ENCODE measurements around the gene IQGAP2.

Gene IQGAP2

GRCh38 chr5:76415855-76416254 lies 12.8 kb downstream of the IQGAP2 start:
- ChIA-PET POLR2A (no interaction called here), CTCF (interaction anchor here (1.9 kb wide), 1 partner anchor 12 kb away, joined by 4 read pairs; no protein-coding TSS in a partner anchor)
- DNase-seq (ENCODE audit: extremely low spot score): no peak
- TF ChIP-seq FOXM1 (IDR thresholded peaks at IDR 0.05; ENCODE audit: borderline replicate concordance): no peak
- no peak for TF ChIP-seq SP1 (IDR thresholded peaks at IDR 0.05)
- TF ChIP-seq ZNF384 (IDR thresholded peaks at IDR 0.05): no peak
- TF ChIP-seq L3MBTL2 (conservative IDR thresholded peaks at IDR 0.05): no peak

- no peak for DNase-seq (ENCODE audit: extremely low spot score)
- ChIA-PET CTCF (no interaction called here), POLR2A (interaction anchor here (1.4 kb wide), 1 partner anchor 17 kb away, joined by 6 read pairs; the partner anchor contains the start of gene IQGAP2)
- TF ChIP-seq CTBP1 (IDR thresholded peaks at IDR 0.05; ENCODE audit: borderline replicate concordance) (no peak), ZNF384 (IDR thresholded peaks at IDR 0.05) (no peak), HDGF (IDR thresholded peaks at IDR 0.05; ENCODE audit: borderline replicate concordance) (no peak)
These were observed 16.7 kb downstream of the IQGAP2 start for GRCh38 chr5:76419597-76420298.

- CTCF ChIA-PET: interaction anchor here (0.9 kb wide), 1 partner anchor 19 kb away, joined by 4 read pairs; no protein-coding TSS in a partner anchor
- no peak for DNase-seq (ENCODE audit: extremely low spot score)
- TF ChIP-seq PKNOX1 (IDR thresholded peaks at IDR 0.05) (no peak), TARDBP (IDR thresholded peaks at IDR 0.05) (no peak), FOXK2 (IDR thresholded peaks at IDR 0.05) (no peak), SUZ12 (IDR thresholded peaks at IDR 0.05) (no peak), HDGF (IDR thresholded peaks at IDR 0.05; ENCODE audit: borderline replicate concordance) (no peak), ELF4 (IDR thresholded peaks at IDR 0.05) (no peak), ZNF384 (IDR thresholded peaks at IDR 0.05) (no peak), LEF1 (IDR thresholded peaks at IDR 0.05; ENCODE audit: borderline replicate concordance) (no peak), FOXM1 (IDR thresholded peaks at IDR 0.05; ENCODE audit: borderline replicate concordance) (no peak), L3MBTL2 (conservative IDR thresholded peaks at IDR 0.05) (no peak), FOXA1 (IDR thresholded peaks at IDR 0.05) (no peak), NFRKB (IDR thresholded peaks at IDR 0.05) (no peak), CTBP1 (IDR thresholded peaks at IDR 0.05; ENCODE audit: borderline replicate concordance) (no peak), ARNT (IDR thresholded peaks at IDR 0.05) (no peak)
- POLR2A ChIA-PET: no interaction called here
These were observed 19.1 kb downstream of the IQGAP2 start for GRCh38 chr5:76422227-76422626.

GRCh38 chr5:76422742-76423141 lies 19.7 kb downstream of the IQGAP2 start:
- DNase-seq (ENCODE audit: extremely low spot score): no peak
- no peak for TF ChIP-seq TARDBP (IDR thresholded peaks at IDR 0.05)
- no peak for TF ChIP-seq HDGF (IDR thresholded peaks at IDR 0.05; ENCODE audit: borderline replicate concordance)
- TF ChIP-seq PKNOX1 (IDR thresholded peaks at IDR 0.05): no peak
- TF ChIP-seq NFRKB (IDR thresholded peaks at IDR 0.05): no peak
- no peak for TF ChIP-seq ELF4 (IDR thresholded peaks at IDR 0.05)
- no peak for TF ChIP-seq BHLHE40 (IDR thresholded peaks at IDR 0.05; ENCODE audit: borderline replicate concordance)
- TF ChIP-seq SP1 (IDR thresholded peaks at IDR 0.05): no peak
- TF ChIP-seq FOXA1 (IDR thresholded peaks at IDR 0.05): no peak
- no peak for TF ChIP-seq ARNT (IDR thresholded peaks at IDR 0.05)
- ChIA-PET POLR2A (no interaction called here), CTCF (interaction anchor here (0.8 to 2.2 kb wide), 2 partner anchors 20 to 25 kb away, joined by 3 to 10 read pairs; partner anchors contain the start of gene IQGAP2)

GRCh38 chr5:76425146-76425545 lies 22.1 kb downstream of the IQGAP2 start:
- TF ChIP-seq ARNT (IDR thresholded peaks at IDR 0.05) (no peak), FOXK2 (IDR thresholded peaks at IDR 0.05) (no peak), HDGF (IDR thresholded peaks at IDR 0.05; ENCODE audit: borderline replicate concordance) (no peak), FOXM1 (IDR thresholded peaks at IDR 0.05; ENCODE audit: borderline replicate concordance) (no peak), L3MBTL2 (conservative IDR thresholded peaks at IDR 0.05) (no peak), TARDBP (IDR thresholded peaks at IDR 0.05) (no peak), ELF4 (IDR thresholded peaks at IDR 0.05) (no peak), ZNF384 (IDR thresholded peaks at IDR 0.05) (no peak), BHLHE40 (IDR thresholded peaks at IDR 0.05; ENCODE audit: borderline replicate concordance) (no peak), CTBP1 (IDR thresholded peaks at IDR 0.05; ENCODE audit: borderline replicate concordance) (no peak), FOXA1 (IDR thresholded peaks at IDR 0.05) (no peak), NFRKB (IDR thresholded peaks at IDR 0.05) (no peak), LEF1 (IDR thresholded peaks at IDR 0.05; ENCODE audit: borderline replicate concordance) (no peak), SUZ12 (IDR thresholded peaks at IDR 0.05) (no peak), PKNOX1 (IDR thresholded peaks at IDR 0.05) (no peak), SP1 (IDR thresholded peaks at IDR 0.05) (no peak)
- ChIA-PET CTCF (interaction anchor here (2.2 kb wide), 1 partner anchor 22 kb away, joined by 10 read pairs; the partner anchor contains the start of gene IQGAP2), POLR2A (no interaction called here)
- no peak for DNase-seq (ENCODE audit: extremely low spot score)

GRCh38 chr5:76425928-76426804 lies 23.1 kb downstream of the IQGAP2 start:
- no peak for DNase-seq (ENCODE audit: extremely low spot score)
- POLR2A ChIA-PET: no interaction called here
- CTCF ChIA-PET: no interaction called here
- TF ChIP-seq HDGF (IDR thresholded peaks at IDR 0.05; ENCODE audit: borderline replicate concordance) (no peak), SUZ12 (IDR thresholded peaks at IDR 0.05) (no peak), FOXK2 (IDR thresholded peaks at IDR 0.05) (no peak), FOXM1 (IDR thresholded peaks at IDR 0.05; ENCODE audit: borderline replicate concordance) (no peak), FOXA1 (IDR thresholded peaks at IDR 0.05) (no peak), SP1 (IDR thresholded peaks at IDR 0.05) (no peak), CTBP1 (IDR thresholded peaks at IDR 0.05; ENCODE audit: borderline replicate concordance) (no peak), ZNF384 (IDR thresholded peaks at IDR 0.05) (no peak), ELF4 (IDR thresholded peaks at IDR 0.05) (no peak)
